ENCODE results near the gene SOD1.
"Not testable (repeated sequence)": the region's sequence is repeated elsewhere in the genome, so short reads cannot be mapped to it uniquely, and the experiment has no call there.

The SOD1 gene

GRCh38 chr21:31659536-31660258, at the start of gene SOD1:
SOD1 (plus strand) TSS chr21:31659693; CDS start chr21:31659770, 77 bp downstream.
- DNase-seq, result peak; percentile 93

- DNase-seq, result no peak
Observed at GRCh38 chr21:31611445-31611844, 48.0 kb upstream of the SOD1 start.

- no peak for DNase-seq
Observed at GRCh38 chr21:31612894-31613785, 46.4 kb upstream of the SOD1 start.

- DNase-seq, result no peak
Observed at GRCh38 chr21:31614705-31615104, 44.8 kb upstream of the SOD1 start.

GRCh38 chr21:31616216-31616615, 43.3 kb upstream of the SOD1 start:
- no peak for DNase-seq

GRCh38 chr21:31618696-31619430, 40.6 kb upstream of the SOD1 start:
- DNase-seq, result no peak

GRCh38 chr21:31622397-31622796, 37.1 kb upstream of the SOD1 start:
- no peak for DNase-seq

- DNase-seq, result no peak
Observed at GRCh38 chr21:31623664-31624063, 35.8 kb upstream of the SOD1 start.

- DNase-seq, result no peak
Observed at GRCh38 chr21:31624181-31624580, 35.3 kb upstream of the SOD1 start.

GRCh38 chr21:31624961-31625491, 34.5 kb upstream of the SOD1 start:
- no peak for DNase-seq

- no peak for DNase-seq
Observed at GRCh38 chr21:31629972-31630711, 29.4 kb upstream of the SOD1 start.

- not testable (repeated sequence) for DNase-seq
Observed at GRCh38 chr21:31631881-31632280, 27.6 kb upstream of the SOD1 start.

GRCh38 chr21:31634993-31635392, 24.5 kb upstream of the SOD1 start:
- DNase-seq, result no peak

- no peak for DNase-seq
Observed at GRCh38 chr21:31636874-31637273, 22.6 kb upstream of the SOD1 start.

GRCh38 chr21:31641416-31641922, 18.0 kb upstream of the SOD1 start:
- DNase-seq, result no peak

- DNase-seq, result no peak
Observed at GRCh38 chr21:31644643-31645042, 14.8 kb upstream of the SOD1 start.

GRCh38 chr21:31647650-31648049, 11.8 kb upstream of the SOD1 start:
- no peak for DNase-seq

GRCh38 chr21:31650930-31651329, 8.6 kb upstream of the SOD1 start:
- DNase-seq, result no peak

GRCh38 chr21:31651491-31651890, 8.0 kb upstream of the SOD1 start:
- not testable (repeated sequence) for DNase-seq

GRCh38 chr21:31654340-31654739, 5.2 kb upstream of the SOD1 start:
- no peak for DNase-seq

GRCh38 chr21:31654821-31655580, 4.5 kb upstream of the SOD1 start:
- DNase-seq, result not testable (repeated sequence)
